ENCODE data around the gene AFF3. TPM values are rescaled to one million over a fixed set of nuclear protein-coding genes. Genes with fewer than 3 reads are reported as not detected.

AFF3 gene
- total and polyA plus RNA-seq, 2 of the 4 experiments (the other 2 are of a cell fraction), result 12.9 to 14.3 TPM

GRCh38 chr2:99918389-99918788, 224.0 kb downstream of the AFF3 start:
- Histone ChIP-seq H3K27ac (ENCODE audit: insufficient read depth, low read length) (no peak overlapping the region), H3K4me2 (ENCODE audit: low read depth, low read length) (no peak overlapping the region), H2BK15ac (ENCODE audit: low read depth, low read length) (no peak overlapping the region), H2AFZ (replicated peaks; ENCODE audit: low read length, poor library complexity) (no peak overlapping the region), H3K4ac (ENCODE audit: low read depth, low read length) (no peak overlapping the region), H2AK5ac (ENCODE audit: low read depth, low read length) (no peak overlapping the region), H2BK120ac (ENCODE audit: low read depth, low read length) (no peak overlapping the region), H3K4me1 (ENCODE audit: control insufficient read depth, insufficient read depth, low read length) (no peaks in the 10 kb centered on the region), H3K79me1 (ENCODE audit: low read depth in 1 of 2, low read length in 2 of 2) (peaks cover 14 to 16% of the 10 kb centered on the region in 2 experiments; a peak in 3 of 4 replicates), H3K14ac (replicated peaks; ENCODE audit: low read depth, low read length) (no peak overlapping the region), H3K36me3 (ENCODE audit: control insufficient read depth, insufficient read depth, low read length) (no peaks in the 10 kb centered on the region), H4K20me1 (ENCODE audit: insufficient read depth, low read length) (no peaks in the 10 kb centered on the region), H3K9ac (ENCODE audit: low read depth, low read length) (no peak overlapping the region), H3K18ac (ENCODE audit: low read depth, low read length) (no peak overlapping the region), H4K5ac (ENCODE audit: low read depth, low read length) (no peak overlapping the region), H3K56ac (ENCODE audit: extremely low read depth, insufficient read depth, low read length) (no peak overlapping the region), H4K91ac (ENCODE audit: insufficient read depth, low read depth, low read length) (no peak overlapping the region), H3K9me1 (ENCODE audit: insufficient read depth, low read length) (peaks cover 12% of the 10 kb centered on the region; the same call in 1 of the 2 replicates), H4K8ac (ENCODE audit: low read depth in 2 of 2, low read length in 2 of 2) (no peak overlapping the region; a peak in 1 of 4 replicates), H3K23ac (ENCODE audit: low read depth, low read length) (no peak overlapping the region), H2BK5ac (ENCODE audit: low read depth, low read length, poor library complexity, severe bottlenecking) (no peak overlapping the region), H3K9me3 (ENCODE audit: control insufficient read depth, insufficient read depth, low read length) (no peaks in the 10 kb centered on the region), H3K4me3 (ENCODE audit: insufficient read depth, low read depth, low read length) (no peak overlapping the region), H2AK9ac (replicated peaks; ENCODE audit: low read depth, low read length, poor library complexity) (no peak overlapping the region), H3K27me3 (ENCODE audit: control insufficient read depth, insufficient read depth, low read length) (no peaks in the 10 kb centered on the region), H2BK20ac (ENCODE audit: low read depth, low read length) (no peak overlapping the region)
- no CpG with 5 or more reads among the region's 2 CpGs for WGBS, 2 experiments (ENCODE audit: extremely low coverage in 2 of 2, insufficient read length in 1 of 2)
- ATAC-seq (ENCODE audit: low read depth) (no peak), DNase-seq (no peak)
- POLR2A ChIA-PET (ENCODE audit: unreplicated experiment), result no interaction called here
- intact Hi-C loops (cut with micrococcal nuclease), result no loop called here
- no TSS peak for BruUV-seq (replicated peaks)
- CTCF ChIA-PET, result no interaction called here
- TF ChIP-seq FOS (IDR thresholded peaks at IDR 0.05; ENCODE audit: low read depth, low read length), result no peak
- TF ChIP-seq, protein P1, sequence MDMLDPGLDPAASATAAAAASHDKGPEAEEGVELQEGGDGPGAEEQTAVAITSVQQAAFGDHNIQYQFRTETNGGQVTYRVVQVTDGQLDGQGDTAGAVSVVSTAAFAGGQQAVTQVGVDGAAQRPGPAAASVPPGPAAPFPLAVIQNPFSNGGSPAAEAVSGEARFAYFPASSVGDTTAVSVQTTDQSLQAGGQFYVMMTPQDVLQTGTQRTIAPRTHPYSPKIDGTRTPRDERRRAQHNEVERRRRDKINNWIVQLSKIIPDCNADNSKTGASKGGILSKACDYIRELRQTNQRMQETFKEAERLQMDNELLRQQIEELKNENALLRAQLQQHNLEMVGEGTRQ (IDR thresholded peaks at IDR 0.05; ENCODE audit: low read depth, low read length), result no peak
- TF ChIP-seq MXI1 (IDR thresholded peaks at IDR 0.05; ENCODE audit: borderline replicate concordance, low read depth, low read length), result no peak
- TF ChIP-seq, protein P2, sequence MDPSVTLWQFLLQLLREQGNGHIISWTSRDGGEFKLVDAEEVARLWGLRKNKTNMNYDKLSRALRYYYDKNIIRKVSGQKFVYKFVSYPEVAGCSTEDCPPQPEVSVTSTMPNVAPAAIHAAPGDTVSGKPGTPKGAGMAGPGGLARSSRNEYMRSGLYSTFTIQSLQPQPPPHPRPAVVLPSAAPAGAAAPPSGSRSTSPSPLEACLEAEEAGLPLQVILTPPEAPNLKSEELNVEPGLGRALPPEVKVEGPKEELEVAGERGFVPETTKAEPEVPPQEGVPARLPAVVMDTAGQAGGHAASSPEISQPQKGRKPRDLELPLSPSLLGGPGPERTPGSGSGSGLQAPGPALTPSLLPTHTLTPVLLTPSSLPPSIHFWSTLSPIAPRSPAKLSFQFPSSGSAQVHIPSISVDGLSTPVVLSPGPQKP (IDR thresholded peaks at IDR 0.05; ENCODE audit: borderline replicate concordance, low read depth, low read length), result no peak
- no peak for TF ChIP-seq RCOR1 (IDR thresholded peaks at IDR 0.05; ENCODE audit: insufficient replicate concordance, low read length)
- no peak for TF ChIP-seq MAZ (IDR thresholded peaks at IDR 0.05; ENCODE audit: borderline replicate concordance, low read depth, low read length)
- no peak for TF ChIP-seq RFX5 (IDR thresholded peaks at IDR 0.05; ENCODE audit: low read depth, low read length)
- TF ChIP-seq SMC3 (IDR thresholded peaks at IDR 0.05; ENCODE audit: low read depth, low read length), result no peak
- TF ChIP-seq BHLHE40 (IDR thresholded peaks at IDR 0.05; ENCODE audit: low read depth, low read length), result no peak
- in situ Hi-C loops (cut with MboI; ENCODE audit: low sequenced_read_pairs), result no loop called here
- dilution Hi-C loops (cut with HindIII; ENCODE audit: low sequenced_read_pairs, unreplicated experiment), result no loop called here

Data from IMR-90 (cell line).